H1 (cell line): Measurements from ENCODE around the gene TP53BP2. TPM values are rescaled to one million over a fixed set of nuclear protein-coding genes. Genes with fewer than 3 reads are reported as not detected.
A peak's percentile ranks its signal among the peaks of the same experiment; 100 is the strongest.

ENCODE experiments used
- CTCF ChIA-PET: fragments of 300-600 bp; sonication (Branson Sonifier 250); formaldehyde crosslinking; loops from one replicate; lab custom pipeline; 2021; ENCODE audit not compliant: partially characterized antibody; lab: Charles Lee
- POLR2A ChIA-PET: fragments of 300-600 bp; sonication (Branson Sonifier 250); formaldehyde crosslinking; loops from one replicate; lab custom pipeline; 2021; ENCODE audit warnings: inconsistent platforms; ENCODE audit not compliant: partially characterized antibody; lab: Charles Lee
- DNase-seq, 2 experiments: peaks; one replicate each; pipeline versions ENCODE4 v3.0.0 to v3.0.0-alpha.2; 2010 to 2022; ENCODE audit warnings: low spot score in 2 of 2, low read depth in 1 of 2, mixed read lengths in 1 of 2
- FAIRE-seq: peaks from 2 replicates; lab custom pipeline; 2011; peaks lifted over from hg19 to GRCh38; lab: Jason Lieb, UNC
- H2AFZ ChIP-seq: 2 replicates; pipeline ENCODE4 v1.8.1; 2012; ENCODE audit warnings: low read length, inconsistent platforms
- H2AK5ac ChIP-seq: 2 replicates; pipeline ENCODE4 v1.6.1; 2013; ENCODE audit warnings: low read depth, low read length
- H2BK120ac ChIP-seq: replicated peaks from 2 replicates; pipeline ENCODE3; 2013; ENCODE audit warnings: low read depth, low read length, inconsistent platforms
- H2BK12ac ChIP-seq: 2 replicates; pipeline ENCODE4 v1.6.1; 2013; ENCODE audit warnings: low read depth, low read length
- H2BK15ac ChIP-seq: 2 replicates; pipeline ENCODE4 v1.6.1; 2013; ENCODE audit warnings: low read length
- H2BK20ac ChIP-seq: 2 replicates; pipeline ENCODE4 v1.6.1; 2013; ENCODE audit warnings: low read length
- H2BK5ac ChIP-seq: 2 replicates; pipeline ENCODE4 v1.6.1; 2013; ENCODE audit warnings: low read depth, low read length
- H3K14ac ChIP-seq: 2 replicates; pipeline ENCODE4 v1.6.1; 2013; ENCODE audit warnings: inconsistent platforms; ENCODE audit not compliant: insufficient read length
- H3K18ac ChIP-seq: 2 replicates; pipeline ENCODE4 v1.6.1; 2013; ENCODE audit warnings: low read length; ENCODE audit errors: extremely low read depth
- H3K23ac ChIP-seq: 2 replicates; pipeline ENCODE4 v1.6.1; 2013; ENCODE audit warnings: inconsistent platforms; ENCODE audit not compliant: insufficient read length
- H3K23me2 ChIP-seq: 2 replicates; pipeline ENCODE4 v1.6.1; 2013; ENCODE audit warnings: low read depth, low read length
- H3K27ac ChIP-seq: 2 replicates; pipeline ENCODE4 v1.6.1; 2011; ENCODE audit warnings: low read depth, low read length, inconsistent platforms
- H3K27me3 ChIP-seq, 4 experiments: replicated peaks in 1 of 4; 1 replicate in 1 of 4; 2 replicates in 3 of 4; pipeline versions ENCODE4 v1.6.1 to v1.8.1; 2011 to 2013; ENCODE audit warnings: low read length in 3 of 4, mild to moderate bottlenecking in 3 of 4, inconsistent platforms in 2 of 4, mixed read lengths in 2 of 4, moderate library complexity in 1 of 4; ENCODE audit not compliant: control insufficient read depth in 3 of 4, insufficient read depth in 3 of 4; ENCODE audit errors: extremely low read depth in 1 of 4
- H3K36me3 ChIP-seq, 4 experiments: 2 replicates each; pipeline versions ENCODE4 v1.6.1 to v1.8.1; 2011 to 2013; ENCODE audit warnings: mild to moderate bottlenecking in 4 of 4, low read length in 3 of 4, moderate library complexity in 2 of 4, control low read depth in 1 of 4, inconsistent platforms in 1 of 4; ENCODE audit not compliant: insufficient read depth in 4 of 4, control insufficient read depth in 2 of 4
- H3K4ac ChIP-seq: replicated peaks from 2 replicates; pipeline ENCODE3; 2013; ENCODE audit warnings: low read length, low read depth, mixed read lengths, inconsistent platforms; ENCODE audit not compliant: insufficient read length
- H3K4me1 ChIP-seq, 4 experiments: replicated peaks in 1 of 4; 1 replicate in 1 of 4; 2 replicates in 3 of 4; pipeline versions ENCODE4 v1.6.1 to v1.8.1; 2011 to 2013; ENCODE audit warnings: low read length in 3 of 4, inconsistent platforms in 2 of 4, mixed read lengths in 1 of 4; ENCODE audit not compliant: insufficient read depth in 4 of 4, control insufficient read depth in 3 of 4
- H3K4me2 ChIP-seq, 2 experiments: 2 replicates each; pipeline versions ENCODE4 v1.6.1 to v1.8.1; 2011 to 2013; ENCODE audit warnings: low read depth in 2 of 2, low read length in 2 of 2, control low read depth in 1 of 2, inconsistent platforms in 1 of 2, mild to moderate bottlenecking in 1 of 2; ENCODE audit not compliant: insufficient read depth in 1 of 2
- H3K4me3 ChIP-seq, 4 experiments: fragments of 200-600, 300-600 bp in 1 of 4; sonication (generic), shearing (Covaris generic), sonication (Bioruptor Twin) in 1 of 4; 2 replicates each; pipeline versions ENCODE4 v1.5.1 to v1.8.1; 2011 to 2016; ENCODE audit warnings: low read length in 4 of 4, low read depth in 3 of 4, control low read depth in 2 of 4, inconsistent platforms in 2 of 4, mild to moderate bottlenecking in 2 of 4, mixed read lengths in 1 of 4, moderate library complexity in 1 of 4; ENCODE audit not compliant: insufficient read depth in 2 of 4; ENCODE audit errors: extremely low read depth in 1 of 4
- H3K56ac ChIP-seq: replicated peaks from 2 replicates; pipeline ENCODE3; 2013; ENCODE audit warnings: low read depth, mild to moderate bottlenecking, mixed read lengths, low read length, inconsistent platforms; ENCODE audit not compliant: insufficient read length
- H3K79me1 ChIP-seq: 2 replicates; pipeline ENCODE4 v1.6.1; 2013; ENCODE audit warnings: low read depth, low read length, control low read depth
- H3K79me2 ChIP-seq, 2 experiments: 2 replicates each; pipeline versions ENCODE4 v1.6.1 to v1.8.1; 2012 to 2013; ENCODE audit warnings: low read length in 2 of 2, mild to moderate bottlenecking in 2 of 2, inconsistent platforms in 1 of 2; ENCODE audit not compliant: insufficient read depth in 2 of 2, control insufficient read depth in 1 of 2
- H3K9ac ChIP-seq, 4 experiments: replicated peaks in 1 of 4; 1 replicate in 1 of 4; 2 replicates in 3 of 4; pipeline versions ENCODE4 v1.6.1 to v1.8.1; 2011 to 2013; ENCODE audit warnings: low read depth in 3 of 4, low read length in 3 of 4, control low read depth in 2 of 4, mild to moderate bottlenecking in 2 of 4, moderate library complexity in 2 of 4, inconsistent platforms in 1 of 4; ENCODE audit errors: extremely low read depth in 1 of 4
- H3K9me3 ChIP-seq, 2 experiments: 2 replicates each; pipeline versions ENCODE4 v1.6.1 to v1.8.1; 2012 to 2013; ENCODE audit warnings: mild to moderate bottlenecking in 2 of 2, moderate library complexity in 2 of 2, control low read depth in 1 of 2, inconsistent platforms in 1 of 2, low read depth in 1 of 2, low read length in 1 of 2, mixed read lengths in 1 of 2; ENCODE audit not compliant: insufficient read depth in 2 of 2
- H4K20me1 ChIP-seq, 2 experiments: replicated peaks in 1 of 2; 2 replicates each; pipeline versions ENCODE3 to v1.8.1; 2011 to 2013; ENCODE audit warnings: inconsistent platforms in 2 of 2, low read length in 2 of 2, mild to moderate bottlenecking in 1 of 2; ENCODE audit not compliant: insufficient read depth in 2 of 2, control insufficient read depth in 1 of 2
- H4K5ac ChIP-seq: 2 replicates; pipeline ENCODE4 v1.6.1; 2013; ENCODE audit warnings: low read length, low read depth, mixed read lengths, inconsistent platforms; ENCODE audit not compliant: insufficient read length
- H4K8ac ChIP-seq: 2 replicates; pipeline ENCODE4 v1.8.0; 2013; ENCODE audit warnings: mild to moderate bottlenecking, moderate library complexity, low read length, inconsistent platforms; ENCODE audit not compliant: insufficient read depth; ENCODE audit errors: extremely low read depth
- H4K91ac ChIP-seq: replicated peaks from 2 replicates; pipeline ENCODE3; 2013; ENCODE audit warnings: low read length, mixed read lengths, inconsistent platforms; ENCODE audit not compliant: insufficient read length
- BRCA1 ChIP-seq: IDR thresholded peaks from 2 replicates; pipeline ENCODE4 v1.6.1; 2012; ENCODE audit warnings: low read depth, low read length, improper control_type of control experiment
- CTBP2 ChIP-seq: IDR thresholded peaks from 2 replicates; pipeline ENCODE4 v1.7.0; 2011; ENCODE audit warnings: borderline replicate concordance, mild to moderate bottlenecking, moderate library complexity, mixed read lengths, low read length; ENCODE audit not compliant: insufficient read depth, insufficient read length
- GABPA ChIP-seq: IDR thresholded peaks from 2 replicates; pipeline ENCODE4 v1.6.1; 2011; ENCODE audit warnings: mild to moderate bottlenecking, low read length, moderate library complexity, borderline replicate concordance; ENCODE audit not compliant: insufficient read depth
- GTF2F1 ChIP-seq: IDR thresholded peaks from 2 replicates; pipeline ENCODE4 v1.6.1; 2012; ENCODE audit warnings: low read depth, low read length, improper control_type of control experiment, borderline replicate concordance
- JUND ChIP-seq: IDR thresholded peaks from 2 replicates; pipeline ENCODE4 v1.6.1; 2011; ENCODE audit warnings: mild to moderate bottlenecking, improper control_type of control experiment, low read length
- RAD21 ChIP-seq, 2 experiments: IDR thresholded peaks in 1 of 2; conservative IDR thresholded peaks in 1 of 2; 2 replicates each; pipeline ENCODE4 v1.6.1; 2011; ENCODE audit warnings: low read depth in 2 of 2, low read length in 2 of 2, improper control_type of control experiment in 1 of 2, inconsistent platforms in 1 of 2, mild to moderate bottlenecking in 1 of 2, moderate library complexity in 1 of 2
- SP2 ChIP-seq: IDR thresholded peaks from 2 replicates; pipeline ENCODE4 v1.6.1; 2012; ENCODE audit warnings: mild to moderate bottlenecking, low read length, inconsistent platforms
- SUZ12 ChIP-seq: fragments of 200-600 bp; sonication (generic); IDR thresholded peaks from 2 replicates; pipeline ENCODE4 v1.6.1; 2012; ENCODE audit warnings: mild to moderate bottlenecking, inconsistent platforms, low read length, moderate library complexity, mixed read lengths
- TAF7 ChIP-seq: optimal IDR thresholded peaks from 2 replicates; pipeline ENCODE3; 2011; ENCODE audit warnings: low read depth, mild to moderate bottlenecking, inconsistent platforms, low read length, moderate library complexity, borderline replicate concordance
- WGBS, 2 experiments: shearing (Covaris generic) in 1 of 2; methylation state at CpG; one replicate each; pipeline versions ENCODE4 v1.1.6 to v1.1.7; 2013 to 2015; ENCODE audit warnings: low lambda C conversion rate in 2 of 2, mixed read lengths in 2 of 2, inconsistent platforms in 1 of 2, low coverage in 1 of 2, missing lambda C conversion rate in 1 of 2; ENCODE audit not compliant: insufficient replicate concordance in 2 of 2, insufficient coverage in 1 of 2, insufficient read length in 1 of 2; ENCODE audit errors: extremely low coverage in 1 of 2, missing lambda C conversion rate in 1 of 2; 5-methylcytosine and 5-hydroxymethylcytosine counted together
- polyA plus RNA-seq, 7 experiments: library from polyadenylated mRNA; depleted of rRNA in 3 of 7; stranded (reverse) in 5 of 7; unstranded in 2 of 7; fragments of >200 nt in 5 of 7; fragments of 200-250 nt in 2 of 7; gene quantifications; 1 replicate in 5 of 7; 2 replicates in 1 of 7; 4 replicates in 1 of 7; pipeline versions ENCODE4 v1.2.1 to v1.2.3, GENCODE V29; 2011 to 2013; ENCODE audit warnings: missing spikeins in 2 of 7, mixed read lengths in 2 of 7
- total RNA-seq: library from RNA; stranded (reverse); fragmentation: NEBNext Ultra II Directional; extraction: Animal tissue kit (Norgen Biotek cat#: 25700); gene quantifications from 2 replicates; pipeline ENCODE4 v1.2.1, GENCODE V29; 2021
- TF ChIP-seq, protein P1 (sequence below): IDR thresholded peaks from 2 replicates; pipeline ENCODE4 v1.6.1; 2012; ENCODE audit warnings: low read length, inconsistent platforms

Gene TP53BP2
- total and polyA plus RNA-seq, 2 of the 8 experiments (the other 6 are each of a cell fraction or from before 2014, with no cell fraction given): 18.0 to 38.7 TPM

DNA sequence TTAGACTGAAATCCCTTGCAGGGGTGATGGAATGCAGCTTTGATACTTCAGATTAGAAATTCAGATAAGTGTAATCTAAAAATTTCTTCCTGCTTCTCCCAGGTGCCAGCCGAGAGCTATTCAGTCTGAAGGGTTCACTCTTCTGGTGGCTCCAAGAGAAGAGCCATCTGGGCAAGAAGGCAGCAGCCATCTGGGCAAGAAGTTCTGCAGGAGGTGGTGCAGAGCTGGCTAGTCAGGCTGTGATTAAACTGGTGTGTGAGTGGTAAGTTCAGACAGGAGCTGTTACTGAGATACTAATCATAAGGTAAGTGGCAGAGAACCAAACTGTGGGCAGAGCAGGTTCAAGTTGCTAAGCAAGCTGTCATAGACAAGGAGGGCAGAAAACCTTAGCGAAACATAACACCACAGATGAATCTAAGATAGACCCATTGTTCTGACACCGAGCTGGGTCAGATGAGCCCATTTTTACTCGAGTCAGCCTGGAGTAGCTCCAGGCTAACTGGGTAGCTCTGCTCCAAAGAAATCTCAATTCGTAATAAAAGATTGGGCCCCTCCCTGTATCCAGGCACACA, 14.4 kb upstream of the TP53BP2 start:
- Histone ChIP-seq H3K4me2 (no peak overlapping the region), H3K36me3 (no peaks in the 10 kb centered on the region)

More for the DNA sequence above, 14.4 kb upstream of the TP53BP2 start:
- Histone ChIP-seq H3K4ac (no peak overlapping the region), H3K23me2 (no peaks in the 10 kb centered on the region), H4K8ac (no peak overlapping the region), H4K20me1 (no peaks in the 10 kb centered on the region), H3K56ac (no peak overlapping the region), H4K91ac (no peak overlapping the region), H3K14ac (no peak overlapping the region), H3K23ac (no peak overlapping the region), H2AFZ (peak overlapping the region; percentile 46; the same call in 1 of the 2 replicates), H2BK20ac (no peak overlapping the region), H2AK5ac (no peak overlapping the region), H2BK12ac (no peak overlapping the region; the same call in 1 of the 2 replicates), H2BK5ac (no peak overlapping the region), H3K27ac (no peak overlapping the region), H3K27me3 (no peaks in the 10 kb centered on the region), H2BK120ac (no peak overlapping the region), H3K79me2 (no peaks in the 10 kb centered on the region), H3K79me1 (no peaks in the 10 kb centered on the region), H3K4me3 (no peak overlapping the region), H3K9me3 (no peaks in the 10 kb centered on the region; a peak in 1 of 4 replicates), H3K9ac (peak overlapping the region in 1 of 4 experiments; percentile 11; a peak in 1 of 7 replicates), H2BK15ac (no peak overlapping the region), H3K18ac (no peak overlapping the region), H4K5ac (no peak overlapping the region), H3K4me1 (no peaks in the 10 kb centered on the region)
- 87% methylated on average over 5 of the region's 5 CpGs; no CpG with 5 or more reads in 1 of the 2 experiments for WGBS, 2 experiments
- TF ChIP-seq GTF2F1: no peak
- TF ChIP-seq, protein P1, sequence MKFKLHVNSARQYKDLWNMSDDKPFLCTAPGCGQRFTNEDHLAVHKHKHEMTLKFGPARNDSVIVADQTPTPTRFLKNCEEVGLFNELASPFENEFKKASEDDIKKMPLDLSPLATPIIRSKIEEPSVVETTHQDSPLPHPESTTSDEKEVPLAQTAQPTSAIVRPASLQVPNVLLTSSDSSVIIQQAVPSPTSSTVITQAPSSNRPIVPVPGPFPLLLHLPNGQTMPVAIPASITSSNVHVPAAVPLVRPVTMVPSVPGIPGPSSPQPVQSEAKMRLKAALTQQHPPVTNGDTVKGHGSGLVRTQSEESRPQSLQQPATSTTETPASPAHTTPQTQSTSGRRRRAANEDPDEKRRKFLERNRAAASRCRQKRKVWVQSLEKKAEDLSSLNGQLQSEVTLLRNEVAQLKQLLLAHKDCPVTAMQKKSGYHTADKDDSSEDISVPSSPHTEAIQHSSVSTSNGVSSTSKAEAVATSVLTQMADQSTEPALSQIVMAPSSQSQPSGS: no peak
- TF ChIP-seq TAF7: no peak
- no peak for TF ChIP-seq JUND
- no peak for TF ChIP-seq SUZ12
- TF ChIP-seq RAD21 (IDR thresholded peaks at IDR 0.05 in 1 of 2, conservative IDR thresholded peaks at IDR 0.05 in 1 of 2; ENCODE audit: low read depth in 2 of 2, low read length in 2 of 2): no peak
- TF ChIP-seq SP2: no peak
- no peak for TF ChIP-seq GABPA
- TF ChIP-seq CTBP2: no peak
- TF ChIP-seq BRCA1: no peak
- POLR2A ChIA-PET: interaction anchor here (2.9 kb wide), 1 partner anchor 14 kb away, joined by 21 read pairs; the partner anchor contains the start of gene TP53BP2
- DNase-seq: no peak
- CTCF ChIA-PET: interaction anchor here (0.9 to 1.2 kb wide), 2 partner anchors 14 to 79 kb away, joined by 3 read pairs; partner anchors contain the start of gene TP53BP2
- no peak for FAIRE-seq
